Neural crest cell (in vitro differentiated cells): Measurements from ENCODE around the gene IGFALS. TPM values are rescaled to one million over a fixed set of nuclear protein-coding genes. Genes with fewer than 3 reads are reported as not detected.

Source experiments
- DNase-seq: peaks from one replicate; pipeline ENCODE4 v3.0.0; 2021; ENCODE audit warnings: low read depth, mixed read lengths, low spot score
- H3K27ac Mint-ChIP-seq: one replicate; pipeline ENCODE4 v1.8.0; 2021; ENCODE audit warnings: mild to moderate bottlenecking, mixed read lengths; ENCODE audit not compliant: unreplicated experiment
- H3K27me3 Mint-ChIP-seq: 2 replicates; pipeline ENCODE4 v1.8.0; 2021; ENCODE audit warnings: low read depth, mild to moderate bottlenecking, mixed read lengths
- H3K36me3 Mint-ChIP-seq: 2 replicates; pipeline ENCODE4 v1.8.0; 2021; ENCODE audit warnings: low read depth, mild to moderate bottlenecking, mixed read lengths
- H3K4me1 Mint-ChIP-seq: 2 replicates; pipeline ENCODE4 v1.8.0; 2021; ENCODE audit warnings: mixed read lengths
- H3K4me3 Mint-ChIP-seq: one replicate; pipeline ENCODE4 v1.8.0; 2021; ENCODE audit warnings: mild to moderate bottlenecking, mixed read lengths
- H3K9me3 Mint-ChIP-seq: 2 replicates; pipeline ENCODE4 v1.8.0; 2021; ENCODE audit warnings: mixed read lengths
- total RNA-seq: library from RNA; stranded (reverse); gene quantifications from 2 replicates; pipeline ENCODE4 v1.2.1, GENCODE V29; 2021
- TF ChIP-seq, protein P1 (sequence below): fragments of 200-600 bp; sonication (generic); conservative IDR thresholded peaks from 2 replicates; pipeline ENCODE4 v1.5.0; 2021; ENCODE audit warnings: antibody characterized with exemption, mild to moderate bottlenecking

Gene IGFALS
- total RNA-seq, 1 donor from 2014 or later: 0.14 TPM

DNA sequence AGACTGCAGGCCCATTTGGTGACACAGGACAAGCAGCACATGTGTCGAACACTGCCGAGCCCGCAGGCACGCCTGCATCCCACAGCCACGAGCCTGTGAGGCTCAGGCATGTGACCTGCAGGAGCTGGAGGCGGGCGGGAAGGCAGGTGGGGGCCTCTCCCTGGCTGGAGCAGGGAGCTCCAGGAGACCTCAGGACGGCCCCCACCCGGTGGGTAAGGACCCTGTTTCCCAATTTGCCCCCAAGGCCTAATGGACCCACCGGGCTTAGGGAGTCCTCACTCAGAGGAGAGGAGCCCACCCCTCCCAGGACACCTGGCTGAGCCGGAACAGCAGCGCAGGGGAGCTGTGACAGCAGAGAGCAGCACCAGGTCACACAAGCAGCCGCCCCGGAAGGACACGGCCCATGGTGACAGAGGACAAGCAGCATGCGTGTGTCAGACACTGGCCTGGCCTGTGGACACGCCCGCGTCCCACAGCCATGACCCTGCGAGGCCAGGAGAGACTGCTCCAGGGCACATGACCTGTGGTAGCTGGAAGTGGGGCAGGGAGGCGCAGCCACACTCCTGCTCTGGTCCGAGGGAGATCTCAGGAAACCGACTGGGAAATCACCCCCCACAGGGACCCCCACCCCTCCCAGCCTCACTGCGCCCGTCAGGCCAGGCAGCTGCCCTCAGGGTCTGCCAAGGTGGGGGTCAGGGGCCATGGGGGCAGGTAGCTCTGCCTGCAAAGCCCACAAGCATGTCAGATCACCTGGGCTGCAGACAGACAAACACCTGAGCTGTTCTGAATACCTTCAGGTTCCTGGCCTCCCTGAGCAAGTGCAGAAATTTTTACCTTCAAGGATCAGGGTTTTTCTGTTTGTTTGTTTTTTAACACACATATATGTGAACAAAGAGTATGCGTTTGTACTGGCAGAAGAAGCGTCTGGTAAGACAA lies 13.5 kb downstream of the IGFALS start:
- H3K27ac Mint-ChIP-seq: no peak overlapping the region
- peak overlapping the region; percentile 88 for H3K4me3 Mint-ChIP-seq
- H3K4me1 Mint-ChIP-seq: peaks cover 22% of the 10 kb centered on the region
- TF ChIP-seq, protein P1, sequence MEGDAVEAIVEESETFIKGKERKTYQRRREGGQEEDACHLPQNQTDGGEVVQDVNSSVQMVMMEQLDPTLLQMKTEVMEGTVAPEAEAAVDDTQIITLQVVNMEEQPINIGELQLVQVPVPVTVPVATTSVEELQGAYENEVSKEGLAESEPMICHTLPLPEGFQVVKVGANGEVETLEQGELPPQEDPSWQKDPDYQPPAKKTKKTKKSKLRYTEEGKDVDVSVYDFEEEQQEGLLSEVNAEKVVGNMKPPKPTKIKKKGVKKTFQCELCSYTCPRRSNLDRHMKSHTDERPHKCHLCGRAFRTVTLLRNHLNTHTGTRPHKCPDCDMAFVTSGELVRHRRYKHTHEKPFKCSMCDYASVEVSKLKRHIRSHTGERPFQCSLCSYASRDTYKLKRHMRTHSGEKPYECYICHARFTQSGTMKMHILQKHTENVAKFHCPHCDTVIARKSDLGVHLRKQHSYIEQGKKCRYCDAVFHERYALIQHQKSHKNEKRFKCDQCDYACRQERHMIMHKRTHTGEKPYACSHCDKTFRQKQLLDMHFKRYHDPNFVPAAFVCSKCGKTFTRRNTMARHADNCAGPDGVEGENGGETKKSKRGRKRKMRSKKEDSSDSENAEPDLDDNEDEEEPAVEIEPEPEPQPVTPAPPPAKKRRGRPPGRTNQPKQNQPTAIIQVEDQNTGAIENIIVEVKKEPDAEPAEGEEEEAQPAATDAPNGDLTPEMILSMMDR: no peak
- peaks cover 5% of the 10 kb centered on the region for H3K36me3 Mint-ChIP-seq
- no peak for DNase-seq
- H3K9me3 Mint-ChIP-seq: no peaks in the 10 kb centered on the region
- H3K27me3 Mint-ChIP-seq: peaks cover 4% of the 10 kb centered on the region

DNA sequence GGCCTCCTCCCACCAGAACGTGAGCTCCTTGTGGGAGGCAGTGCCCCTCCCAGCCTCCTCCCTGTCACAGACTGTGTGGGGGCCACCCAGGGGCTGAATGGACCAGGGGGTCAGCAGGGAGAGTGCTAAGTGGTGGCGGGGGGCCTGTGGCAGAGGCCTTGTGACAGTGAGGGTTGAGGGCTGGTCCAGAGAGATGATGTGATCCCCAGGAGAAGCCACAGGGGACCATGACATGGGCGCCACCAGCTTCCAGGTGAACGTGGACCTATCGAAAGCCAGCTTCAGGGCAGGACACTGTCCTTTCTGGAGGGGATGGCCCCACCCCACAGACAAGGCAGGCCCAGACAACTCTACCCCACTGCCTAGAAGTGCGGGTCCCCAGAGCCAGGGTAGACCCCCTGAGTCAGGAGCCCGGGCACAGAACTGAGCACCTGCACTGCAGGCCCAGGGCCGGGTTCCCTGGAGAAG lies 14.2 kb downstream of the IGFALS start:
- Mint-ChIP-seq H3K4me1 (peaks cover 22% of the 10 kb centered on the region), H3K27me3 (peaks cover 4% of the 10 kb centered on the region), H3K36me3 (peaks cover 5% of the 10 kb centered on the region), H3K9me3 (no peaks in the 10 kb centered on the region), H3K27ac (no peak overlapping the region), H3K4me3 (peak overlapping the region; percentile 54)
- no peak for DNase-seq
- TF ChIP-seq, protein P1: no peak

DNA sequence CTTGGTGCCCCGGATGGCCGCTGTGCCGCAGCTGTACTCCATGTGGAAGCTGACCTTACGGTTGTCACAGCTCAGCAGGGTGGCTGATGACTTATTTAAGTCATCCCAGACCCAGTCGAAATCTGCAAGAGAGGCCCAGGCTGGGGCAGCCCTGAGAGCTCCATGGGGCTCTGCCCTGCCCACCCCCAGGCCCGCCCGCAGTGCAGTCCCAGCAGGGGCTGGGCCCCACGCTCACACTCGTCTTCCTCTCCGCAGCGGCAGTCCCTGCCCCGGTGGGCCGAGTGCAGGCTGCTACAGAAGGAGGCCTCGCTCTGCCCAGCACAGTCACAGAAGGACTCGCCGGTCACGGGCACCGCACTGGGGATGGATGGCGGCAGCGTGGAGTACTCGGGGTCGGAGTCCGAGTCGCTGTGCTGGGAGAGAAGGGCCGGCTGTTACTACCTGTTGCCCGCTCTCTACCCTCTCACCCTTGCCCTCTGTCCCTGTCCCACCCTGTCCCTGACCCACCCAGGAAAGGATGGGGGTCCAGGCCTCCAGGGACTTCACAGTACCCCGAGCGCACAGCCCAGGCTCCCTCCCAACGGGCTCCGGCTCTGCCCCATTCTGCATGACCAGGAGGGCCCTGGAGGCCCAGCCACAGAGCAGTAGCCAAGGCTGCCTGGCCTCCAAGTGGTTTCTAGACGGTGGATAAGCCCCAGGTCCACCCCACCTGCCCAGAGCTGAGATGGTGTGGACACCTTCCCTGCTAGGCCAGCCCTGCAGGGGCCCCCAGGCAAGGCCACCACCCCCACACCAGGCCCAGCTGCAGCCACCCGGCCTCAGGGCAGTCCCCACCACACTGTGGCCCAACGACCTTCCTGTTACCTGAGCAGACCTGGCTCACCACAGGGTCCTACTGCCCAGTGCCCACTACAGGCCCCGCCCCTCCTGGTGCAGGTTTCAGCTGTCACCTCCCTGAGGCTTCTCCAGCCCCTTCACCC lies 15.0 kb downstream of the IGFALS start:
- TF ChIP-seq, protein P1: no peak
- no peak for DNase-seq
- Mint-ChIP-seq H3K27me3 (peaks cover 4% of the 10 kb centered on the region), H3K36me3 (peaks cover 5% of the 10 kb centered on the region), H3K4me3 (peak overlapping the region; percentile 54), H3K4me1 (peaks cover 18% of the 10 kb centered on the region), H3K27ac (no peak overlapping the region), H3K9me3 (no peaks in the 10 kb centered on the region)

DNA sequence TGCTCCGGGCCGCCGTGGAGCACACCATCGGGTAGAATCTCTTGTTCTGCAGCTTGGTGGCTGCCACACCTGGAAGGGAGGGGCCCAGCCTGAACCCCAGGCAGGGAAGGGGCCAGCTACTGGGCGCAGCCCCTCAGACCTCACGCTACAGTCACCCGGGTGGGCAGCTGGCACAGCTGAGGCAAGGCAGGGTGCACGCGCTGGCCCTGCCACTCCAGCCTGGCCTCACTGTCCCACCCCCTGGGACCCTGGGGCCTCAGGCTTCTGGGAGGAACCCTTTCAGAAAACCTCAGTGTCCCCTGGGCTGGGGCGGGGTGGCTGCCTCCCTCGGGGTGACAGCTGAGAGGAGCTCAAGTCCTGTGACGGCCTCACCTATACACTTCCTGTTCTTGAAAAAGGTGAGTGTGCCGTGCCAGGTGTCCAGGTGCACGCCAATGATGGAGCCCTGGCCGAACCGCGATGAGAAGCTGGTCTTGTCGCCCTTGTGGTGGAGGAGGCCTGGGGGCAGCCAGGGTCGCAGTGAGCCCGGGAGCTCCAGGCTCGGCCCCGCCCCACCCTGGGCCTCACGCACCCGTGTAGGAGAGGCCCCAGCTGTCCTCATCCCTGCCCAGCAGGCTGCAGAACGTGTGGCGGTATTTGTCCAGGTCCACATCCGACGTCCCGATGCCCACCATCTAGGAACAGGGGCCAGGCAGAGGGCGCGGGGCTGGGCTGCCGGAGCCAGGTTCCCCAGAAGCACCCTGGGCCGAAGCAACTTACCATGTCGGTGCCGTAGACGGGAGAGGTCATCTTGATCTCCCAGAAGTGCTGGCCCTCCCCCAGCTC lies 15.9 kb downstream of the IGFALS start:
- no peaks in the 10 kb centered on the region for H3K9me3 Mint-ChIP-seq
- H3K27me3 Mint-ChIP-seq: peaks cover 2% of the 10 kb centered on the region
- DNase-seq: no peak
- H3K4me1 Mint-ChIP-seq: peaks cover 11% of the 10 kb centered on the region
- peak overlapping the region; percentile 67 for H3K4me3 Mint-ChIP-seq
- TF ChIP-seq, protein P1: no peak
- H3K27ac Mint-ChIP-seq: no peak overlapping the region
- H3K36me3 Mint-ChIP-seq: peaks cover 2% of the 10 kb centered on the region
